ENCODE results near the gene RTCA. TPM values are rescaled to one million over a fixed set of nuclear protein-coding genes. Genes with fewer than 3 reads are reported as not detected.
"Not testable (repeated sequence)": the region's sequence is repeated elsewhere in the genome, so short reads cannot be mapped to it uniquely, and the experiment has no call there.

The RTCA gene
- 44.2 and 52.8 TPM in 2 replicates for total RNA-seq (2014; rRNA removed; shearing (Covaris generic))

DNA sequence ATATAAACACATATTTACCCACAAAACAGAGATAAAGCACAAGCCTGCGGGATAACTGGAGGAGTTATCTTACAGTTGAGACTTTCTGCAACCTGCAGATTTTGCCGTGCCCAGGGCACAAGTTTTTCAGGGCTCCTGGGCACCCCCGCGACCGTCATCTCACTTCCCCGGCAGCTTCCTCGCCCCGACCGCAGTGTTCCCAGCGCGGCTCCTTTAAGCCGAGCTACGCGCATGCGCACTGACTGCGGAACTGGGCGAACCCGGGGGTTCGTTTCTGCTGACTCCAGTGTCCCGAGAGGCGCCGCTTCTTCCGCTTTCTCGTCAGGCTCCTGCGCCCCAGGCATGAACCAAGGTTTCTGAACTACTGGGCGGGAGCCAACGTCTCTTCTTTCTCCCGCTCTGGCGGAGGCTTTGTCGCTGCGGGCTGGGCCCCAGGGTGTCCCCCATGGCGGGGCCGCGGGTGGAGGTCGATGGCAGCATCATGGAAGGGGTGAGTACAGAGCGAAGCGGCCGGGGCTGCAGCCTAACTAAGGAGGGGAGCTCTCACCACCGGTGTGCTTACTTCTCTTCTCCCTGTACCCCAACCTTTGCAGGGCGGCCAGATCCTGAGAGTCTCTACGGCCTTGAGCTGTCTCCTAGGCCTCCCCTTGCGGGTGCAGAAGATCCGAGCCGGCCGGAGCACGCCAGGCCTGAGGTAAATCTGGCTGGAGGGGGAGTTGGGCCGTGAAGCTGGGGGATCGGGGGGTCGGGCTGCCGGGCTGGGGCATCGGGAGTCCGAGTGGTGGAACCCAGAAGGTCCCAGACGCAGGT lies at the start of gene RTCA:
TSS of gene RTCA (plus strand) at position 286 of the 810 bp plus-strand sequence. CDS start at position 446, 160 bp downstream.
- Histone ChIP-seq H3K36me3 (replicated peaks; ENCODE audit: control insufficient read depth, insufficient read depth, low read length) (peaks cover 9% of the 10 kb centered on the region), H3K27me3 (ENCODE audit: control insufficient read depth, insufficient read depth, low read length) (no peaks in the 10 kb centered on the region; the same call in 1 of the 2 replicates), H3K4me3 (ENCODE audit: insufficient read depth, low read depth, low read length) (peak within 1 kb of the TSS; percentile 99)
- peak; percentile 92 for DNase-seq

DNA sequence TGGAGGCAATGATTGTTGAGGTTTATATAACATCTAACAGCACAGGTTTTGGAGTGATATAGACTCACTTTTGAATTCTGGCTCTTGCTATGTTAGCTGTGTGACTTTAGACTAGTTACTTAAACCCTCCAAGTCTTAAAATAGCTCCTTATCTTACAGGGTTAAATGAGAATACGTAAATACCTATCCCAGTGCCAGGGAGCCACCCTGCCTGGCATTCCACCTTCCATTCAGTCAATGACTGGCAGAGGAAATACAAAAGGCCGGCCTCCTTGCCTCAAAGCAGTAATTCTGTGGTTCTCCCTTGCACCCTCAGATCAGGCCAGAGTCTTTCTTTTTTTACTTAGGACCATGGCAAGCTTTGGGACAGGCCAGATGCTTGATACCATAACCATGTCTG lies 48.2 kb upstream of the RTCA start:
- DNase-seq = no peak
- Histone ChIP-seq H3K4me3 (ENCODE audit: insufficient read depth, low read depth, low read length) (no peak overlapping the region), H3K36me3 (replicated peaks; ENCODE audit: control insufficient read depth, insufficient read depth, low read length) (peaks cover 6% of the 10 kb centered on the region), H3K27me3 (ENCODE audit: control insufficient read depth, insufficient read depth, low read length) (no peaks in the 10 kb centered on the region)

DNA sequence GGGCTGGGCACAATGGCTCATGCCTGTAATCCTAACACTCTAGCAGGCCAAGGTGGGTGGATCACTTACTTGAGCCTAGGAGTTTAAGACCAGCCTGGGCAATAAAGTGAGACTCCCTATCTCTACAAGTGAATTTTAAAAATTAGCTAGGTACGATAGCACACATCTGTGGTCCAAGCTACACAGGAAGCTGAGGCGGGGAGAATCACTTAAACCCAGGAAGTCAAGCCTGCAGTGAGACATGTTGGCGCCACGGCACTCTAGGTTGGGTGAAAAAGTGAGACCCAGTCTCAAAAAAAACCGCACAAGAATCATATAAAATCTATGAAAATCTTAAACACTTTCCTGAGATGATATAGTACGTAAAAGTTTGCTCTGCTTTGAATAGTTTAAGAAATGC lies 46.6 kb upstream of the RTCA start:
- no peak for DNase-seq
- H3K27me3 ChIP-seq (ENCODE audit: control insufficient read depth, insufficient read depth, low read length) = no peaks in the 10 kb centered on the region

DNA sequence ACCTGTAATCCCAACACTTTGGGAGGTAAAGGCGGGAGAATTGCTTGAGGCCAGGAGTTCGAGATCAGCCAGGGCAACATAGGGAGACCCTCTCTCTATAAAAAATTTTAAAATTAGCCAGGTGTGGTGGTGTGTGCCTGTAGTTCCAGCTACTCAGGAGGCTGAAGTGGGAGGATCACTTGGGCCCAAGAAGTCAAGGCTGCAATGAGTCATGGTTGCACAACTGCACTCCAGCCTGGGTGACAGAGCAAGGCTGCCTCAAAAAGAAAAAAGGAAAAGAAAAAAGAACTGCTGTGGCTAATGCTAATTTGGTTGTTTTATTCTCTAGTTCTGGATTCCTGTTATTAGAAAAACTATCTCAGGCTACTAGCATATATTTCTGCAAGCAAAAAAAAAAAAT lies 46.1 kb upstream of the RTCA start:
- no peak for DNase-seq
- Histone ChIP-seq H3K36me3 (replicated peaks; ENCODE audit: control insufficient read depth, insufficient read depth, low read length) (peaks cover 1% of the 10 kb centered on the region; the same call in 1 of the 2 replicates), H3K4me3 (ENCODE audit: insufficient read depth, low read depth, low read length) (no peak overlapping the region), H3K27me3 (ENCODE audit: control insufficient read depth, insufficient read depth, low read length) (no peaks in the 10 kb centered on the region)

More for the DNA sequence above, 46.6 kb upstream of the RTCA start:
- no peak overlapping the region for H3K4me3 ChIP-seq (ENCODE audit: insufficient read depth, low read depth, low read length)
- H3K36me3 ChIP-seq (replicated peaks; ENCODE audit: control insufficient read depth, insufficient read depth, low read length) = peaks cover 3% of the 10 kb centered on the region; the same call in 1 of the 2 replicates

DNA sequence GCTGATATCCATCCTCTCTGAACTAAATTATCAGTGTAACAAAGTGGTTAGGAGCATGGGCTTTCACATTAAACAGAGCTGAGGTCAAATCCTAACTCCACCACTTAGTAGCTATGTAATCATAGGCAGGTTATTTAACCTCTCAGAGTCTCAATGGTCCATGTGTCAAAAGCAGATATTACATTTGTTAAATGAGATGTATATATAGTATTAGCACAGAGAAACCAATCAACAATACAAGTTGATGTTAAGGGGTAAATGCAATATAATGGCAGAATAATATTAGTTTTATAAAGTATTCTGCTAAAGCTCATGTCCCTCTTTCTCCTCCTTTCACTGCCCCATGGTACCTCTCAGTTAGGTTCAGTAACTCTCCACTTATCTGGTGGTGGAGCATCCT lies 43.6 kb upstream of the RTCA start:
- no peak for DNase-seq
- H3K4me3 ChIP-seq (ENCODE audit: insufficient read depth, low read depth, low read length) = no peak overlapping the region
- no peaks in the 10 kb centered on the region for H3K36me3 ChIP-seq (replicated peaks; ENCODE audit: control insufficient read depth, insufficient read depth, low read length)
- H3K27me3 ChIP-seq (ENCODE audit: control insufficient read depth, insufficient read depth, low read length) = no peaks in the 10 kb centered on the region

DNA sequence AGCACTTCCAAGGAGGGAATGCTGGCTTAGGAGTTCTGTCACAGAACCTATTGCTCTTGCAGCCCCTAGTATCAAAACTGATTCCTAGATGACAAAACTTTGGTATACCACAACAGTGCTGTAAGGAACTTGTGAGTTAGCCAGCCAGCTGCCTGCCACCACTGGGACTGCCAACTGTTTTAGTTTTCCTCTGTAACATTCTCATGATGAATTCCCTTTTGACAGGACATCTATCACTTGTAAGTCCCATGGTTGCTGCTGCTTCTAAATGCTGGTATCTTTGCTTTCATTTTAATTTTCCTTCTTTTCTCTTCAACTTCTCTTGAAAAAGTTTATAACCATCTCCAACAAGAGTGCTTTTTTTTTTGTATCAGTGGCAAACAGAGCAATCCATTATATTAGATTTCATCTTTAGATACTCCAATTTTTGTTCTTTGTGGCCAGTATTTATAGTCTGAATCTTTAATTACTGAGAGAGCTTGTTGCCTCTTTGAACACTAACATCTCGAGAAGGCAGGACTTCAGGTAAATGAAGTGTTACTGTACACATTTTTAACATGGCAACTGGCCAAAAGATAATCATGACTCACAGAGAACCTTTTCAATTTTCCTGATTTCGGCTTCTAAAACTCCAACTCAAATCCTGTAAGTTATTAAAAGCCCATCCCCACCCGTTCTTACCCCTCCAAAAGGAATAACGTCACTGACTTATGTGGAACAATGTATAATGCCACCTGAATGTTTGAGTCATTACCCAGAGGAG lies 36.2 kb upstream of the RTCA start:
- no peak for DNase-seq
- peaks cover 5% of the 10 kb centered on the region for H3K36me3 ChIP-seq (replicated peaks; ENCODE audit: control insufficient read depth, insufficient read depth, low read length)
- no peaks in the 10 kb centered on the region for H3K27me3 ChIP-seq (ENCODE audit: control insufficient read depth, insufficient read depth, low read length)
- no peak overlapping the region for H3K4me3 ChIP-seq (ENCODE audit: insufficient read depth, low read depth, low read length)

DNA sequence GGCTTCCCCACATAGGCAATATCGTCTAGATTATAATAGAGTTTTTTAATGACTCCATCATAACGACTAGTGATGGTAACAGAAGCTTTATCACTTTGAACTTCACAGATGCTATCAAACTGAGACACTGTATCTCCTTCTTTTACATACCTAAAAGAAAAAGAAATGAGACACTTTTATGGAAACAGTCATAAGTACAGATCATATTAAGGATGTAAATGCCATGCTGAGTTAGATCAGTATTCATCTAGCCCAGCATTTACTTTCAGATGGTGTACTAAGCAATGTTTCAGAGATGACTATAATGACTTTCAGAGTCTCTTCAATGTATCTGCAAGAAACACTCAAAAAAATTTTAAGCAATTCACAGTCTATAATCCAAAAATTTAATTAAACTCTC lies 35.3 kb upstream of the RTCA start:
- Histone ChIP-seq H3K36me3 (replicated peaks; ENCODE audit: control insufficient read depth, insufficient read depth, low read length) (peaks cover 5% of the 10 kb centered on the region), H3K4me3 (ENCODE audit: insufficient read depth, low read depth, low read length) (no peak overlapping the region), H3K27me3 (ENCODE audit: control insufficient read depth, insufficient read depth, low read length) (no peaks in the 10 kb centered on the region)
- no peak for DNase-seq

DNA sequence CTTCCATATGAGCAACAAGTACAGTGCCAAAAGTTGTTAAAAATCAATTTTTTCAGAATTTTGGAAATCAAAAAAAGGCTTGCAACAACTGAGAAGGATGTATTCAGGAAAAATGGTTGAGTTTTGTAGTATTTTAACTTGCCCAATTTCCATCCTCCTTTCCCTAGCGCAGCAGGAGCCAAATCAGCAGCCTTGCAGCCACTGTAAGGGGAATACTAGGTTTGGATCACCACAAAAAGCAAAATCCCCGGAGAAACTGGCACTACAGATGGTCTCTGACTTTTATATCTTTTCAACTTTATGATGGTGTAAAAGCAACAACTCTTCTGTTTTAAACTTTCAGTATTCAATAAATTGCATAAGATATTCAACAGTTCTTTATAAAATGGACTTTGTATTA lies 34.3 kb upstream of the RTCA start:
- H3K4me3 ChIP-seq (ENCODE audit: insufficient read depth, low read depth, low read length) = no peak overlapping the region
- H3K36me3 ChIP-seq (replicated peaks; ENCODE audit: control insufficient read depth, insufficient read depth, low read length) = peaks cover 5% of the 10 kb centered on the region
- no peaks in the 10 kb centered on the region for H3K27me3 ChIP-seq (ENCODE audit: control insufficient read depth, insufficient read depth, low read length)
- DNase-seq = no peak

DNA sequence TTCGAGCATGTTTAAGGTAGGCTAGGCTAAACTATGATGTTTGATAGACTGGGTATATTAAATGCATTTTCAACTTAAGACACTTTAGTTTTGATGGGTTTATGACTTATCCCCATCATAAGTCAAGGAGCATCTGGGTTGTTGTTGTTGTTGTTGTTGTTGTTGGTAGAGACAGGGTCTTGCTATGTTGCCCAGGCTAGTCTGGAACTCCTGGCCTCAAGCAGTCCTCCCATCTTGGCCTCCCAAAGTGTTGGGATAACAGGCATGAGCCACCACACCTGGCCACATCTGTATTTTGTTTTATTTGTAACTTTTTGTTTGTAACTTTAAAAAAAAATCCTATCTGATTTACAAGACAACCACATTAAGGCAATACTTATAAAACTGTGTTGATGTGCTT lies 33.9 kb upstream of the RTCA start:
- no peak for DNase-seq
- Histone ChIP-seq H3K4me3 (ENCODE audit: insufficient read depth, low read depth, low read length) (no peak overlapping the region), H3K36me3 (replicated peaks; ENCODE audit: control insufficient read depth, insufficient read depth, low read length) (peaks cover 5% of the 10 kb centered on the region), H3K27me3 (ENCODE audit: control insufficient read depth, insufficient read depth, low read length) (no peaks in the 10 kb centered on the region)

DNA sequence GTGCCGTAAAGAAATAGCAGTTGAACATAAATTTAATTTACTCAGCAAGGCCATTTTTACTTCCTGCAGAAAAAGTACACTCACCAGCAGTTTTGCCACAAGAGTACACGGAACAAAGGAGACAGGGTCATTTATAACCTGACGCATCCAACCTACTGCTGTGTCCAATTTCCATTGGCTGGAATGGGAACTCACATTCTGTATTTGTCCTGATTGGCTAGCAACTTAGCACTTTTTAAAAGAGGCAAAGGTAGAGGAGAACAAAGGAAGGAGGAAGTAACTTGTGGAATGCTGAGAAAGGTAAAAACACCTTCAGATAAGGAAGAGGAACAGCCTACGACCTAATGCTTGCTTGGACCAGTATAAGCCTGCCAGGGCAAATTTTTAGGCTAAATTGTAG lies 32.5 kb upstream of the RTCA start:
- not testable (repeated sequence) for H3K4me3 ChIP-seq (ENCODE audit: insufficient read depth, low read depth, low read length); H3K27me3 ChIP-seq (ENCODE audit: control insufficient read depth, insufficient read depth, low read length); DNase-seq; H3K36me3 ChIP-seq (replicated peaks; ENCODE audit: control insufficient read depth, insufficient read depth, low read length)

DNA sequence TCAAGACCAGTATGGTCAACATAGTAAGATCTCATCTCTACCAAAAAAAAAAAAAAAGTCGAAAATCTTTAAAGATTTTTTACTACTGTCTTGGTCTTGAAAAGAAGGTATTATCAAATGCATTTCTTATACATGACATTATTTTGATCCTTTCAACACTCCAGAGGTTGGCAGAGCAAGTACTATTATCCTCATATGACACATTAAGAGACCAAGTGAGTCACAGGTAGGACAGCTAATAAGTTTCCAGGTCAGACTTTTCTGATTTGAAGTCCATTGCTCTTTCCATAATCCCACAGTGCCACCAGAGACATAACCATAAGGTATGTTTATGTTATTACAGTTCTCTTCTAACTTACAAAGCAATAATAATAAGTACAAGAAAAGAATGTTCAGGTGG lies 31.6 kb upstream of the RTCA start:
- Histone ChIP-seq H3K36me3 (replicated peaks; ENCODE audit: control insufficient read depth, insufficient read depth, low read length) (peaks cover 5% of the 10 kb centered on the region), H3K4me3 (ENCODE audit: insufficient read depth, low read depth, low read length) (no peak overlapping the region), H3K27me3 (ENCODE audit: control insufficient read depth, insufficient read depth, low read length) (no peaks in the 10 kb centered on the region)
- DNase-seq = no peak

DNA sequence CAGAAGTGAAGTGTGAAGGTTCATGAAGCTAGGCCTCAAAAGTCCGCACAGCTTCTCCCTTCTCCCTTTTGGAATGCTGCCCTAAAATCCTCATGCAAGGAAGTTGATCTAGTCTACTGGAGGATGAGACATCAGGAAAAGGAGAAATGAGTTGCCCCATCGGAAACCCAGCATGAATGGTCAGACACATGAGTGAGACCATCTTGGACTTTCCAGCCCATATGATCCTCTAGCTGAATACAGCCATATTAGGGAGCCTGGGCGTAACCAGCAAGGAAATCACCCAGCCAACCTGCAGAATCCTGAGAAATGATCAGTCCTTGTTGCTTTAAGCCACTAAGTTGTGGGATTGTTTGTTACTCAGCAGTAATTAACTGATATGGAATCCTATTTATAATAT lies 28.9 kb upstream of the RTCA start:
- no peak for DNase-seq
- Histone ChIP-seq H3K27me3 (ENCODE audit: control insufficient read depth, insufficient read depth, low read length) (no peaks in the 10 kb centered on the region), H3K4me3 (ENCODE audit: insufficient read depth, low read depth, low read length) (no peak overlapping the region), H3K36me3 (replicated peaks; ENCODE audit: control insufficient read depth, insufficient read depth, low read length) (peaks cover 3% of the 10 kb centered on the region)

DNA sequence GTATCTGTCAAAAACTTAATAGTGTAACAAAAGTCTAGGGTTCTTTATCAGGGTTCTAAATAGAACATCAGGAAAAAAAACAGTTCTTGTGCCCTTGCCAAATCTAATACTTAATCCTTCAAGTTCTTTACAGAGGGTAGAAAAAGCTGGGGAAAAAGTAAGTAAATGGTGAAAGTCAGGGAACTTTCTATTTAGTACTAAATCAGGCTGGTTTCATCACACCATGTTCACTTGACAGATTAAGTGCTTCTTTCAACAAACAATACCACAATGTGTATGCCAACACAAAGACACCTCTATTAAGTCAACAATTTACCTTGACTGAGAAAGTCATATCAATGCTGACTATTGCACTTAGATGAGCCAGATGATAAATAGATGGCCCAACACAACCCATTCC lies 26.1 kb upstream of the RTCA start:
- Histone ChIP-seq H3K27me3 (ENCODE audit: control insufficient read depth, insufficient read depth, low read length) (no peaks in the 10 kb centered on the region), H3K4me3 (ENCODE audit: insufficient read depth, low read depth, low read length) (no peak overlapping the region), H3K36me3 (replicated peaks; ENCODE audit: control insufficient read depth, insufficient read depth, low read length) (peaks cover 2% of the 10 kb centered on the region)
- DNase-seq = no peak

DNA sequence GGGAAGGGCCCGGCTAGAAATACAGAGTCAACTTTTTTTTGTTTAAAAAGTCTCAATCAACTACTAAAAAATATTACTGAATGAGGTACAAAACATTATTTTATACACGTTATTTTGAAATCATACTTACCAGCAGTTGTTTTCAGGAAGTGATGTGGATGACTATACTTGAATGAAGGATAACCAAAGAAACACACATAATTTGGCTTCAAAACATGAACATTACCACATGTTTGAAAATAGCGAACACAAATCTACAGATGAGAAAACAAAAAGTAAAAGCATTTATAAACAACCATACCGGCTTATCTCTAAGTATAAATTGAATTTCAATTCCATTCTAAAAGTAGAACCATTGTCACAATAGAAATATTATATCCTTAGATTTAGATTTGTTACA lies 25.4 kb upstream of the RTCA start:
- Histone ChIP-seq H3K27me3 (ENCODE audit: control insufficient read depth, insufficient read depth, low read length) (no peaks in the 10 kb centered on the region), H3K36me3 (replicated peaks; ENCODE audit: control insufficient read depth, insufficient read depth, low read length) (peaks cover 2% of the 10 kb centered on the region), H3K4me3 (ENCODE audit: insufficient read depth, low read depth, low read length) (no peak overlapping the region)
- DNase-seq = no peak

DNA sequence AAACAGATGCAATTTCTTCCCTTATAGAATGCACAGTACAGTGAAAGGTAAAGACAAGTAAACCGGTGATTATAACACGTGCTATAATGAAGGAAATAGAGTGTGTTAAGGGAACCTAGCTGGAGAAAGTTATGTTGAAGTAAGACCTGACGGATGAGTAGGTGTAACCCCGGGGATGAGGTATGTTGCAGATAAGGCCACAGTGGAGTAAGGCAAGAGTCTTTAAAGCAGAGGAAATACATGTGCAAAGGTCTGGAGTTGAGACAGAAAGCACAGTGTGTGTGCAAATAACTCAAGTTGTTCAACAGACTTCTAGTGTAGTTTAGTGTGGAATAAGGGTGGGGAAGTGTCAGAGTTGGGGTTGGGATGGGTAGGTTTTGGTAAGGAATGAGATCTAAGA lies 19.3 kb upstream of the RTCA start:
- H3K36me3 ChIP-seq (replicated peaks; ENCODE audit: control insufficient read depth, insufficient read depth, low read length) = no peaks in the 10 kb centered on the region; the same call in 1 of the 2 replicates
- no peak for DNase-seq
- no peak overlapping the region for H3K4me3 ChIP-seq (ENCODE audit: insufficient read depth, low read depth, low read length)
- no peaks in the 10 kb centered on the region for H3K27me3 ChIP-seq (ENCODE audit: control insufficient read depth, insufficient read depth, low read length)

Data from H7 (cell line).